ENCODE results near the gene ASPRV1. TPM values are rescaled to one million over a fixed set of nuclear protein-coding genes. Genes with fewer than 3 reads are reported as not detected.

Gene ASPRV1
- total and polyA plus RNA-seq, 9 donors: 1.1 to 5.5 (median 4.4) TPM

GRCh38 chr2:70007151-70007550 lies 45.7 kb upstream of the ASPRV1 start:
- Histone ChIP-seq H3K9me3 (no peaks in the 10 kb centered on the region), H3K4me1 (ENCODE audit: insufficient read depth) (no peaks in the 10 kb centered on the region), H3K36me3 (no peaks in the 10 kb centered on the region), H3K27ac (no peak overlapping the region), H3K4me3 (no peak overlapping the region), H3K27me3 (no peaks in the 10 kb centered on the region)
- 96 to 97% (median 97%) methylated on average over 13 of the region's 13 CpGs for WGBS, 3 donors
- TF ChIP-seq CTCF (IDR thresholded peaks at IDR 0.05) (no peak), EP300 (IDR thresholded peaks at IDR 0.05) (no peak), POLR2A (IDR thresholded peaks at IDR 0.05) (no peak)
- intact Hi-C loops (cut with DNase I): no loop called here
- DNase-seq: peak in 1 of 5 donors; percentile 0

- 79 to 92% (median 89%) methylated on average over 1 of the region's 1 CpG for whole genome bisulfite sequencing, 3 donors
- no peaks in the 10 kb centered on the region for H3K9me3 ChIP-seq
Measured at GRCh38 chr2:70006447-70006784, 45.0 kb upstream of the ASPRV1 start.

GRCh38 chr2:70005752-70006446 lies 44.5 kb upstream of the ASPRV1 start:
- TF ChIP-seq CTCF (IDR thresholded peaks at IDR 0.05): no peak
- TF ChIP-seq POLR2A (IDR thresholded peaks at IDR 0.05): no peak
- TF ChIP-seq EP300 (IDR thresholded peaks at IDR 0.05): no peak
- Histone ChIP-seq H3K27me3 (no peaks in the 10 kb centered on the region), H3K4me1 (ENCODE audit: insufficient read depth) (no peaks in the 10 kb centered on the region), H3K4me3 (no peak overlapping the region), H3K36me3 (no peaks in the 10 kb centered on the region), H3K9me3 (no peaks in the 10 kb centered on the region), H3K27ac (no peak overlapping the region)
- intact Hi-C loops (cut with DNase I): no loop called here
- WGBS, 3 donors: 66 to 84% (median 76%) methylated on average over 6 of the region's 6 CpGs
- peak in 1 of 5 donors; percentile 9 for DNase-seq

More at GRCh38 chr2:70006447-70006784, 45.0 kb upstream of the ASPRV1 start:
- Histone ChIP-seq H3K4me1 (ENCODE audit: insufficient read depth) (no peaks in the 10 kb centered on the region), H3K27ac (no peak overlapping the region), H3K27me3 (no peaks in the 10 kb centered on the region), H3K36me3 (no peaks in the 10 kb centered on the region), H3K4me3 (no peak overlapping the region)
- no peak for TF ChIP-seq EP300 (IDR thresholded peaks at IDR 0.05)
- TF ChIP-seq POLR2A (IDR thresholded peaks at IDR 0.05): no peak
- TF ChIP-seq CTCF (IDR thresholded peaks at IDR 0.05): no peak
- intact Hi-C loops (cut with DNase I): no loop called here
- peak in 1 of 5 donors; percentile 6 for DNase-seq

- TF ChIP-seq EP300 (IDR thresholded peaks at IDR 0.05) (no peak), POLR2A (IDR thresholded peaks at IDR 0.05) (no peak), CTCF (IDR thresholded peaks at IDR 0.05) (no peak)
- DNase-seq: no peak
- 57 to 85% (median 58%) methylated on average over 2 of the region's 2 CpGs for WGBS, 3 donors
Measured at GRCh38 chr2:70005216-70005615, 43.8 kb upstream of the ASPRV1 start.

More at GRCh38 chr2:70005216-70005615, 43.8 kb upstream of the ASPRV1 start:
- Histone ChIP-seq H3K27ac (no peak overlapping the region), H3K4me3 (no peak overlapping the region), H3K9me3 (no peaks in the 10 kb centered on the region), H3K27me3 (no peaks in the 10 kb centered on the region), H3K36me3 (no peaks in the 10 kb centered on the region), H3K4me1 (ENCODE audit: insufficient read depth) (no peaks in the 10 kb centered on the region)
- intact Hi-C loops (cut with DNase I): no loop called here
